HG02642 (cell line): ENCODE measurements around the gene PLEKHA4.
"Not testable (repeated sequence)": the region's sequence is repeated elsewhere in the genome, so short reads cannot be mapped to it uniquely, and the experiment has no call there.

Experiments
- ATAC-seq: cut with Tn5 transposase; IDR thresholded peaks from one replicate; pipeline ENCODE4 v1.9.1; 2021; ENCODE audit warnings: mild to moderate bottlenecking; ENCODE audit not compliant: unreplicated experiment, poor library complexity

The PLEKHA4 gene

GRCh38 chr19:48805452-48805851 lies 63.0 kb downstream of the PLEKHA4 start:
- ATAC-seq = no peak

GRCh38 chr19:48804496-48804895 lies 63.9 kb downstream of the PLEKHA4 start:
- ATAC-seq = no peak

- no peak for ATAC-seq
Measured at GRCh38 chr19:48802623-48803022, 65.8 kb downstream of the PLEKHA4 start.

- no peak for ATAC-seq
Measured at GRCh38 chr19:48799358-48800300, 68.8 kb downstream of the PLEKHA4 start.

- no peak for ATAC-seq
Measured at GRCh38 chr19:48798937-48799336, 69.5 kb downstream of the PLEKHA4 start.

- ATAC-seq = no peak
Measured at GRCh38 chr19:48797103-48797502, 71.3 kb downstream of the PLEKHA4 start.

- ATAC-seq = no peak
Measured at GRCh38 chr19:48796298-48797083, 71.9 kb downstream of the PLEKHA4 start.

- ATAC-seq = no peak
Measured at GRCh38 chr19:48795685-48796070, 72.7 kb downstream of the PLEKHA4 start.

- ATAC-seq = peak; percentile 80
Measured at GRCh38 chr19:48795055-48795684, 73.2 kb downstream of the PLEKHA4 start.

- no peak for ATAC-seq
Measured at GRCh38 chr19:48794291-48794690, 74.1 kb downstream of the PLEKHA4 start.

- ATAC-seq = no peak
Measured at GRCh38 chr19:48793271-48793670, 75.1 kb downstream of the PLEKHA4 start.

GRCh38 chr19:48787331-48787730 lies 81.1 kb downstream of the PLEKHA4 start:
- ATAC-seq = not testable (repeated sequence)
